Measurements from ENCODE around the gene PGP. TPM values are rescaled to one million over a fixed set of nuclear protein-coding genes. Genes with fewer than 3 reads are reported as not detected.

Gene PGP
- total and polyA plus RNA-seq, 12 donors = 21.1 to 48.3 (median 27.3) TPM

GRCh38 chr16:2196162-2196980, 18.3 kb downstream of the PGP start, which contains the start of gene CASKIN1:
Gene CASKIN1 (minus strand): TSS chr16:2196605. CDS start chr16:2196432, 173 bp downstream.
- intact Hi-C loops (cut with DNase I) = loop anchor here in 1 of 10 donors (10.0 kb wide), 1 partner anchor 308 kb away; no protein-coding TSS in a partner anchor
- Histone ChIP-seq H3K9me3 (no peaks in the 10 kb centered on the region), H3K27me3 (peaks cover 14 to 59% (median 39%) of the 10 kb centered on the region in 7 donors), H3K27ac (no peak within 1 kb of the TSS), H3K36me3 (no peaks in the 10 kb centered on the region), H3K4me3 (peak within 1 kb of the TSS; percentile 23 to 43 (median 35)), H3K4me1 (peaks cover 4 to 15% (median 10%) of the 10 kb centered on the region in 9 donors)
- ATAC-seq (peak in 1 of 8 donors; percentile 31), DNase-seq (no peak)
- WGBS, 2 donors = 1% methylated on average over 48 to 127 of the region's 129 CpGs
- TF ChIP-seq CTCF (IDR thresholded peaks at IDR 0.05) = no peak

- H3K27ac ChIP-seq = no peak overlapping the region
- DNase-seq = no peak
- peak in 4 of 8 donors; percentile 3 to 16 (median 7) for ATAC-seq
- WGBS, 2 donors = 7 to 9% methylated on average over 39 to 49 of the region's 49 CpGs
- peaks cover 14 to 59% (median 39%) of the 10 kb centered on the region in 7 donors for H3K27me3 ChIP-seq
- H3K36me3 ChIP-seq = no peaks in the 10 kb centered on the region
- intact Hi-C loops (cut with DNase I) = loop anchor here in 1 of 10 donors (10.0 kb wide), 1 partner anchor 309 kb away; no protein-coding TSS in a partner anchor
- H3K4me1 ChIP-seq = peaks cover 4 to 15% (median 10%) of the 10 kb centered on the region in 9 donors
- TF ChIP-seq CTCF (IDR thresholded peaks at IDR 0.05) = no peak
- H3K4me3 ChIP-seq = peak overlapping the region; percentile 23 to 43 (median 35)
- no peaks in the 10 kb centered on the region for H3K9me3 ChIP-seq
Observed at GRCh38 chr16:2195322-2196161, 19.1 kb downstream of the PGP start.

- intact Hi-C loops (cut with DNase I) = loop anchor here in 1 of 10 donors (10.0 kb wide), 1 partner anchor 310 kb away; no protein-coding TSS in a partner anchor
- DNase-seq (no peak), ATAC-seq (peak in 6 of 8 donors; percentile 18 to 37 (median 31))
- H3K9me3 ChIP-seq = no peaks in the 10 kb centered on the region
- H3K4me1 ChIP-seq = peaks cover 4 to 15% (median 10%) of the 10 kb centered on the region in 9 donors
- no peaks in the 10 kb centered on the region for H3K36me3 ChIP-seq
- TF ChIP-seq CTCF (IDR thresholded peaks at IDR 0.05) = peak in 7 of 9 donors; percentile 15 to 38 (median 33)
- H3K27ac ChIP-seq = no peak overlapping the region
- H3K27me3 ChIP-seq = peaks cover 14 to 59% (median 39%) of the 10 kb centered on the region in 7 donors
- 36 to 38% methylated on average over 10 of the region's 10 CpGs for WGBS, 2 donors
- no peak overlapping the region for H3K4me3 ChIP-seq
Observed at GRCh38 chr16:2194852-2195321, 19.8 kb downstream of the PGP start.
